Esophagus (tissue), 2 donors: ENCODE measurements around the gene FNDC11. TPM values are rescaled to one million over a fixed set of nuclear protein-coding genes. Genes with fewer than 3 reads are reported as not detected.

Experiments
- H3K27ac ChIP-seq, 2 donors: one replicate each; pipeline ENCODE4 v1.5.1; 2013; ENCODE audit warnings: low read depth in 2 of 2, mild to moderate bottlenecking in 2 of 2, inconsistent platforms in 1 of 2, low read length in 1 of 2, moderate library complexity in 1 of 2
- H3K27me3 ChIP-seq, 2 donors: one replicate each; pipeline ENCODE4 v1.6.1; 2013; ENCODE audit warnings: low read length in 2 of 2, control low read depth in 1 of 2, mild to moderate bottlenecking in 1 of 2; ENCODE audit not compliant: insufficient read depth in 2 of 2, control insufficient read depth in 1 of 2
- H3K36me3 ChIP-seq, 2 donors: one replicate each; pipeline ENCODE4 v1.6.1; 2013; ENCODE audit warnings: low read length in 1 of 2; ENCODE audit not compliant: control insufficient read depth in 2 of 2, insufficient read depth in 2 of 2
- H3K4me1 ChIP-seq, 2 donors: one replicate each; pipeline ENCODE4 v1.6.1; 2013; ENCODE audit warnings: low read length in 1 of 2; ENCODE audit not compliant: control insufficient read depth in 2 of 2, insufficient read depth in 2 of 2
- H3K4me3 ChIP-seq, 2 donors: one replicate each; pipeline ENCODE4 v1.5.1; 2013; ENCODE audit warnings: low read length in 2 of 2, mild to moderate bottlenecking in 2 of 2, low read depth in 1 of 2, moderate library complexity in 1 of 2
- H3K9me3 ChIP-seq, 2 donors: one replicate each; pipeline ENCODE4 v1.6.1; 2013; ENCODE audit warnings: mild to moderate bottlenecking in 2 of 2, low read depth in 1 of 2, low read length in 1 of 2, moderate library complexity in 1 of 2; ENCODE audit not compliant: control insufficient read depth in 2 of 2, insufficient read depth in 1 of 2
- WGBS, 2 donors: extraction: QIAGEN DNeasy Blood & Tissue Kit; methylation state at CpG; one replicate each; pipeline ENCODE4 v1.1.7; 2013; 5-methylcytosine and 5-hydroxymethylcytosine counted together
- polyA plus RNA-seq, 2 donors: library from polyadenylated mRNA; stranded (reverse); fragments of 200-250 nt; gene quantifications; one replicate each; pipeline ENCODE4 v1.2.3, GENCODE V29; 2013
- donor health status: healthy with polysubstance abuse.
- donor health status: Bipolar disorder and iron deficiency.

FNDC11 gene
- polyA plus RNA-seq, 2 donors = 0.07 to 0.26 TPM

- H3K9me3 ChIP-seq = peaks cover 0 to 3% of the 10 kb centered on the region in 2 donors
- WGBS, 2 donors = 95 to 96% methylated on average over 61 to 62 of the region's 62 CpGs
- peaks cover 0 to 4% of the 10 kb centered on the region in 2 donors for H3K4me1 ChIP-seq
- H3K36me3 ChIP-seq = peaks cover 8 to 53% of the 10 kb centered on the region in 2 donors
- H3K27ac ChIP-seq = no peak overlapping the region
- H3K27me3 ChIP-seq = no peaks in the 10 kb centered on the region
- no peak overlapping the region for H3K4me3 ChIP-seq
Observed at GRCh38 chr20:63564036-63564810, 10.3 kb downstream of the FNDC11 start.

DNA sequence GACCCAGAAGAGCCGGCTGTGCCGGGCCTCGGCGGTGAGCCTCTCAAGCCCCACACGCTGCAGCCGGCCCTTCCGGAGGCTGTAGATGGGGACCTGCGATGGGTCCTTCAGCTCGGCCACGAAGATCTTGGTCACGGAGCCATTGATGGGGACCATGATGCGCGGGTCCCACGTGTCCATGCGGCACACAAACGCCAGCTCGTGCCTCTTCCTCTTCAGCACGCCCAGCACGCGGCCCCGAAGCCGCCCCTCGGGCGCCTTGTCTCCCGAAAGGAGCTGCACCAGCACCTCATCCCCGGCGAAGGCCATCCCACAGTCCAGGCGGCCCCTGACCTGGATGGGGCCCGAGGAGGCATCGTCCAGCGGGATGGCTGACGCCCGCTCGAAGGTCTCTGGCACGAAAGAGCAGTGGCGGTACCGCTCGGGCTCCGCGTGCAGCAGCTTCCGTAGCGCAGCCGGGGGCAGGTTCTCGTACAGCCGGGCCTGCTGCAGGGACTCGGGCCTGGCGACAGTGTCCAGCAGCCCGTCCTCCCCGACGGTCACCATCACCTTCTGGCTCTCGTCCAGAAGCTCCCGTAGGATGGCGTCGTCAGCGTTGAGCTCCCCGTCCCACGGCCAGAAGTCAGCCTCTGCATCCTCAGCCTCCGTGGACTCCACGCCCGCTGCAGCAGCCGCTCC lies 11.2 kb downstream of the FNDC11 start:
- 94 to 95% methylated on average over 59 to 61 of the region's 61 CpGs for WGBS, 2 donors

DNA sequence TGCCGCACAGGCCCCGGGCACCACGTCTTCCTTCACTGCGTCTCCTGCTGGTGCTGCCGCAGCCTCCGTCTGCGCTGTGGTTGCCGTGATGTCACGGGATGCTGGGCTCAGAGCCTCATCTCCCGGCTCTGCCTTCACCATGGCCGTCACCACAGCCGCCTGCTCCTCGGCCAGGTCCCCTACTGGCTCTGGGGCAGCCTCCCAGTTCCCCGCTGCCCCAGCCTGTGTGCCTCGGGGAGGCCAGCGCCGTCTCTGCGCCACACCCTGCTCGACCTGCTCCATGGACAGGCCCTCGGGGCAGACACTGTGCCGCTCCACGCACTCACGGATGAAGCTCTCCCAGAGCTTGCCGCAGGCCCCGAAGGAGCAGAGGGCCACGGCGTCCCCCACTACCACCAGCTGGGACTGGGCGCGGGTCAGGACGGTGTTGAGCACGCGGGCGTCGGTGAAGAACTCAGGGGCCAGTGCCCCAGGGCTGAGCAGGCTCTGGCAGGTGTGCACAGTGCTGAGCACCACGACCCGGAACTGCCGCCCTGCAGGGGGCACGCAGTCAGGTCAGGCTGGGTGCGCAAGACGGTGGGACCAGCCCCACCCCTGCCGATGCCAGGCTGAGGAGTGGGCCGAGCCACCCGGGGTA lies 11.9 kb downstream of the FNDC11 start:
- H3K4me1 ChIP-seq = peaks cover 0 to 4% of the 10 kb centered on the region in 2 donors
- peaks cover 0 to 3% of the 10 kb centered on the region in 2 donors for H3K9me3 ChIP-seq
- H3K27ac ChIP-seq = no peak overlapping the region
- no peaks in the 10 kb centered on the region for H3K27me3 ChIP-seq
- no peak overlapping the region for H3K4me3 ChIP-seq
- 91 to 92% methylated on average over 41 to 43 of the region's 43 CpGs for WGBS, 2 donors
- H3K36me3 ChIP-seq = peaks cover 4 to 43% of the 10 kb centered on the region in 2 donors

More for the DNA sequence above, 11.2 kb downstream of the FNDC11 start:
- Histone ChIP-seq H3K36me3 (peaks cover 8 to 47% of the 10 kb centered on the region in 2 donors), H3K4me1 (peaks cover 0 to 4% of the 10 kb centered on the region in 2 donors), H3K27me3 (no peaks in the 10 kb centered on the region), H3K27ac (no peak overlapping the region), H3K9me3 (peaks cover 0 to 3% of the 10 kb centered on the region in 2 donors), H3K4me3 (no peak overlapping the region)

GRCh38 chr20:63566395-63567135 lies 12.6 kb downstream of the FNDC11 start:
- H3K9me3 ChIP-seq = peaks cover 0 to 3% of the 10 kb centered on the region in 2 donors
- 90 to 92% methylated on average over 44 to 46 of the region's 46 CpGs for WGBS, 2 donors
- peaks cover 0 to 4% of the 10 kb centered on the region in 2 donors for H3K4me1 ChIP-seq
- peaks cover 4 to 35% of the 10 kb centered on the region in 2 donors for H3K36me3 ChIP-seq
- H3K4me3 ChIP-seq = no peak overlapping the region
- no peak overlapping the region for H3K27ac ChIP-seq
- no peaks in the 10 kb centered on the region for H3K27me3 ChIP-seq

DNA sequence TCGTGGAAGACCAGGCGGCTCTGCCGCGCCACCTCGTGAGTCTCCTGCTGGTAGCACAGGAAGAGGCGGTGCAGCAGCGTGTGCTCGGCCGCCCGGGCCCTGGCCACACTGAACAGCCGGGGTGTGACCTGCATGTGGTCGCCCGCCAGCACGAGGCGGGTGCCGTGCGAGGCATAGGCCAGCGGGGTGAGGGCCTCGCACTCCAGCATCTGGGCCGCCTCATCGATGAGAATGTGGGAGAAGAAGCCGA lies 13.1 kb downstream of the FNDC11 start:
- WGBS, 2 donors = 85 to 86% methylated on average over 22 of the region's 22 CpGs
- peaks cover 0 to 3% of the 10 kb centered on the region in 2 donors for H3K9me3 ChIP-seq
- no peak overlapping the region for H3K27ac ChIP-seq
- H3K4me3 ChIP-seq = no peak overlapping the region
- H3K27me3 ChIP-seq = no peaks in the 10 kb centered on the region
- peaks cover 2 to 34% of the 10 kb centered on the region in 2 donors for H3K36me3 ChIP-seq
- peaks cover 0 to 4% of the 10 kb centered on the region in 2 donors for H3K4me1 ChIP-seq

- Histone ChIP-seq H3K4me1 (peaks cover 0 to 7% of the 10 kb centered on the region in 2 donors), H3K27ac (no peak overlapping the region), H3K4me3 (no peak overlapping the region), H3K9me3 (peaks cover 0 to 3% of the 10 kb centered on the region in 2 donors), H3K36me3 (peaks cover 0 to 39% of the 10 kb centered on the region in 2 donors), H3K27me3 (no peaks in the 10 kb centered on the region)
- WGBS, 2 donors = 76 to 81% methylated on average over 36 to 37 of the region's 37 CpGs
Observed at GRCh38 chr20:63567386-63568169, 13.6 kb downstream of the FNDC11 start.

- 76 to 79% methylated on average over 41 to 43 of the region's 43 CpGs for WGBS, 2 donors
- Histone ChIP-seq H3K4me3 (no peak overlapping the region), H3K27ac (no peak overlapping the region)
Observed at GRCh38 chr20:63568170-63568981, 14.4 kb downstream of the FNDC11 start.

More at GRCh38 chr20:63568170-63568981, 14.4 kb downstream of the FNDC11 start:
- Histone ChIP-seq H3K36me3 (peaks cover 0 to 37% of the 10 kb centered on the region in 2 donors), H3K9me3 (peaks cover 0 to 3% of the 10 kb centered on the region in 2 donors), H3K27me3 (no peaks in the 10 kb centered on the region), H3K4me1 (peaks cover 3 to 15% of the 10 kb centered on the region in 2 donors)
